Measurements from ENCODE around the gene TYROBP.
"Not testable (repeated sequence)": the region's sequence is repeated elsewhere in the genome, so short reads cannot be mapped to it uniquely, and the experiment has no call there.

The TYROBP gene

DNA sequence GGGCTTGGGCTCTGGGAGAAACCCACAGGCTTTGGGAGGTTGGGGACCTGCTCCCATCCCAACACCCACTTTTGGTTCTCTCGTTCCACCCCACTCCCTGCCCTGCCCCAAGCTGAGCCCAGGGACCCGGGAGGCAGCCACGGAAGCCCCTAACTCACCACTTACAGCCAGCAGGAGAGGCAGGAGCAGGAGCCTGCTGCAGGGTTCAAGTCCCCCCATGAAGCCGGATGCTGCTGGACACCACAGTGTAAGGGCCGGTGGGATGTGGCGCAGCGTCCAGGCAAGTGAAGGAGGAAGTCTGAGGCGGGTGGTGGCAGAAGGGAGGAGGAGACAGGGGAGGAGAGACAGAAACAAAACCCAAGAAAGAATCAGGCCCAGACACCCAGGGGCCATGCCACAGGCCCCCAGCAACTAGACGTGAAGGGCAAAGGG, at the start of gene TYROBP:
Gene TYROBP, minus strand, starts transcription at position 286 of the 432 bp plus-strand sequence. Its CDS starts 67 bp downstream, at position 219.
- DNase-seq: no peak

DNA sequence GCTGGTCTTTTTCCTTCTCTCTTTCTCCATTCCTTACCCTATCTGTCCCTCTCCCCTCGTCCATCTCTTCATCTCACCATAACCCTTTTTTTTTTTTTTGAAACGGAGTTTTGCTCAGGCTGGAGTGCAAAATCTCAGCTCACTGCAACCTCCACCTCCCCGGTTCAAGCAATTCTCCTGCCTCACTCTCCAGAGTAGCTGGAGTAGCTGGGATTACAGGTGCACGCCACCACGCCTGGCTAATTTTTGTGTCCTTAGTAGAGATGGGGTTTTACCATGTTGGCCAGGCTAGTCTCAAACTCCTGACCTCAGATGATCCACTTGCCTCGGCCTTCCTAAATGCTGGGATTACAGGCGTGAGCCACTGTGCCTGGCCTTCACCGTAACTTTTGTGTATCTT, 49.3 kb upstream of the TYROBP start:
- not testable (repeated sequence) for DNase-seq

DNA sequence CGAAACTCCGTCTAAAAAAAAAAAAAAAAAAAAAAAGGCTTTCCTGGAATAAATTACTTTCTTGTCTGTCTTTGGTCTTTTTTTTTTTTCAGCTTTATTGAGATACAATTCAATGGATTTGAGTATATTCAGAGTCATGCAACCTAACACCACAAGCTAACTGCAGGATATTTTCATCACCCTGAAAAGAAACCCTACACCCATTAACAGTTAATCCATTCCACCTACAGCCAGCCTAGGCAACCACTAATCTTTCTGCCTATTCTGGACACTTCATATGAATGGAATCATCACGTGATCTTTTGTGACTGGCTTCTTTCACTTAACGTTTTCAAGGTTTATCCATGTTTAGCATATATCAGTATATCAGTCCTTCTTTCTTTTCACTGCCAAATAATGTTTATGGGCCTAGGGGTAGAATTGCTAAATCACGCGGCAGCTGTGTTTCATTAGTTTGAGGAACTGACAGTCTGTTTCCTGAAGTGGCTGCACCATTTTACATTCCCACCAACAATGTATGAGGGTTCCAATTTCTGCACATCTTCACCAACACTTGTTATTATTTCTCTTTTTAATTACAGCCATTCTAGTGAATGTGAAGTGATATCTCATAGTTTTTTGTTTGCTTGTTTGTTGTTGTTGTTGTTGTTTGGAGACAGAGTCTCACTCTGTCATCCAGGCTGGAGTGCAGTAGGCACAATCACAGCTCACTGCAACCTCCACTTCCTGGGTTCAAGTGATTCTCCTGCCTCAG, 48.0 kb upstream of the TYROBP start:
- DNase-seq: no peak

DNA sequence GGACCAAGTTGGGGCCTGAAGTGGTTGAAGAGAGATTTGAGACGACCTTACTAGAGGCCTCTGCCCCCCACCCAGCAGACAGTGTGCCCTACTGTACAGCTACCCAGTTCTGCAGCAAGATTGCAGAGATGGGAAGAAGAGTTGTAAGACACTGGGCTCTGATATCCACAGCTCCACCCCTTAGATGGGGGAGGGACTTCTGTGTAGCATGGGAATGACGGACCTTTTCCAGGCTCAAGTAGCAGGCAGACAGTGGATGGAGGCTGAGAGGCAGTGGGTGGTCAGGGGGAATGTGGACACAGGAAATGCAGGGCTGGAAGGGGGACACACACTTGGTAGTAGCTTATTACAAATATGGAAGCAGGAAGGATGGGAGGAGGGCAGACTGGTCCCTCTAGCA, 41.0 kb upstream of the TYROBP start:
- no peak for DNase-seq

DNA sequence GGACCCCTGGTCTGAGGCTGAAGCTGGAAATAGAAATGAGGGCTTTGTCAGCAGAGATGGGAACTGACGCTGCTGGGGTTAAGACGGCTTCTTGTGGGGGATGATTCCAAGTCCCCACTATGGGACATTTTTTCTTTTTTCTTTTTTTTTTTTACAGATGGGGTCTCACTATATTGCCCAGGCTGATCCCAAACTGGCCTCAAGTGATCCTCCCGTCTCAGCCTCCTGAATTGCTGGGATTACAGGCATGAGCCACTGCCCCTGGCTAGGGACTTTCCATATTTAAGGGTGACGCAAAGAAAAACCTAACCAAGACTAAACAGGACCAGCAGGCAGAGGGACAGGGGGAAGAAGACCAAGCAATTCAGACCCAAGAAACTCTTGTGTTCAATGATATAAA, 38.1 kb upstream of the TYROBP start:
- no peak for DNase-seq

DNA sequence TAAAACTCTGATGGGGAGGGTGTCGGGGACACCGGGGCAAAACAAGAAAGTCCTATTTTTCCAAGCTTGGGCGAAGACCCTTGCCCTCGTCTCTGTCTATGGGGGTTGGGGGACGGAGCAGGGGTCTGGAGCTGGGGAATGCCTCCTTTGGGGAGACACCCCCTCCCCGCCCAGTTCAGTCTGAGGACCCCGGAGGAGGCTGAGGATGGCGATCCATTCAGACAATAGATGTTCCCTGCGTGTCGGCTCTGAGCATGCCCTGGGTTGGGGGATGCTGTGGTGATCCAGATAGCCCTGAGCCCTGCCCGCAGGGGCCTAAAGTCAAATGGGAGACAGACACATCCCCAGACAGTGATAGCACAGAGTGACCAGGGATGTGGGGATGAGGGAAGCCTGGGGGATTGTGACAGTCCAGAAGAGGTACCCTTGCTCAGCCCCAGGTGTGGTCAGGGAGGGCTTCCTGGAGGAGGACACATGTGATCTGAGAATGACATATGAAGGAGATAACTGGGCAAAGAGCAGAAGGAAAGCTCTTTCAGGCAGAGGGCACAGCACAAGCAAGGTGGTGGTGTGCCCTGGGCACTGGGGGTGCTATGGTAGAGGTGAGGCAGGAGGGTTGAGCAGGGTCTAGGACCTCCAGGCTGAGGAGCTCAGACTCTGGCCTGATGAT, 37.2 kb upstream of the TYROBP start:
- no peak for DNase-seq

DNA sequence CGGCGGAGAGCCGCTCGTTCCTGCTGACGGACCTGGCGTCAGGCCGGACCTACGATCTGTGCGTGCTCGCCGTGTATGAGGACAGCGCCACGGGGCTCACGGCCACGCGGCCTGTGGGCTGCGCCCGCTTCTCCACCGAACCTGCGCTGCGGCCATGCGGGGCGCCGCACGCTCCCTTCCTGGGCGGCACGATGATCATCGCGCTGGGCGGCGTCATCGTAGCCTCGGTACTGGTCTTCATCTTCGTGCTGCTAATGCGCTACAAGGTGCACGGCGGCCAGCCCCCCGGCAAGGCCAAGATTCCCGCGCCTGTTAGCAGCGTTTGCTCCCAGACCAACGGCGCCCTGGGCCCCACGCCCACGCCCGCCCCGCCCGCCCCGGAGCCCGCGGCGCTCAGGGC, 36.5 kb upstream of the TYROBP start:
- no peak for DNase-seq

DNA sequence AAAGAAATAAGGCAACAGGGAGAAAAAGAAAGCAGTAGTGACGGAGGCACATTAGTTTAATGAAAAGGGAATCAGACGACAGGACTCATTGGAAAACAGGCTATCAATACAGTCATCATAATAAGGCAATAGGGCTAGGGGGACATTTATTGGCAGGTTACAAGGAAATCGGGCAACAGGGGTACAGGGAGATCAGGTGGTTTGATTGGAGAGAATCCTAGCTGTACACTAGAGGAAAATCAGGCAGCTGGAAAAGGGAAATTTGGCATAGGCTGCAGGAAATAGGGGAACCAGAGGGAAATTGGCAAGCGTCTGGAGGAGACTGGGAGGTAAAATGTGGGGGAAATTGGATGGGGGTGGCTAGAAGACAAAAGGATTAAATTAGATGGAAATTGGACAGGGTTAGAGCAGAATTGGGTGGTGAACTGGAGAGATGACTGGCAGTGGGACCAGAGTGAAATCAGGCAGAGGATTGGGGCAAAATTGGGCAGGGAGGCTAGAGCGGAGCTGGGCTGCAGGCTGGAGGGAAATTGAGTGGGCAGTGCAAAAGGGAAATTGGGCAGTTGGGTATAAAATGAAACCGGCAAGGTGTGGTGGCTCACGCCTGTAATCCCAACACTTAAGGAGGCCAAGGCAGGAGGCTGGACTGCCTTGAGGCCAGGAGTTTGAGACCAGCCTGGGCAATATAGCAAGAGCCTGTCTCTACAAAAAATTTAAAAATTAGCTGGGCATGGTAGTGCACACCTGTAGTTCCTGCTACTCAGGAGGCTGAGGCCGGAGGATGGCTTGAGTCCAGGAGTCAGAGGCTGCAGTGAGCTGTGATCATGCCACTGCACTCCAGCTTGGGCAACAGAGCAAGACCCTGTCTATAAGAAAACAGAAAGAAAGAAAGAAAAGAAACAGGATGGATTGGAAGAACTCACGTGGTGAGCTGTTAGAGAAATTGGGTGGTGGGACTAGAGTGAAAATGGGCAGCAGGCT, 35.5 kb upstream of the TYROBP start:
- DNase-seq: no peak

DNA sequence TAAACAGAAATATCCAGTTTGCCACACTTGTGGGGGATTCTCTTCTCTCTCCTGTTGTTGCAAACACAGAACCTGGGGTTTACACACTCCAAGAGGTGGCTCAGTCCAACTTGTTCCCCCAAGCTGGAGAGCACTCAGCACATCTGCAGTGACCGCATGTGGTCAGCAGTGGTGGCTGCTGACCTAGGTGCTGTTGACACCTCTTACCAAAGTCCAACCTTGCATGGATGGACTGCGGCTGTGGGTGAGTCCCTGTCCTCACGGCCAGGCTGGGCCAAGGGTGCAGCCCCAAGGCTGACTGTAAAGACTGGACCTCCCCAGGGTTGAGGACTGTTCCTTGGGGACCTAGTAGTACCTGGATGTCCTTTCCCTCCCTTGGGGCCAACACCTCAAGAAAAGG, 34.1 kb upstream of the TYROBP start:
- DNase-seq: no peak

DNA sequence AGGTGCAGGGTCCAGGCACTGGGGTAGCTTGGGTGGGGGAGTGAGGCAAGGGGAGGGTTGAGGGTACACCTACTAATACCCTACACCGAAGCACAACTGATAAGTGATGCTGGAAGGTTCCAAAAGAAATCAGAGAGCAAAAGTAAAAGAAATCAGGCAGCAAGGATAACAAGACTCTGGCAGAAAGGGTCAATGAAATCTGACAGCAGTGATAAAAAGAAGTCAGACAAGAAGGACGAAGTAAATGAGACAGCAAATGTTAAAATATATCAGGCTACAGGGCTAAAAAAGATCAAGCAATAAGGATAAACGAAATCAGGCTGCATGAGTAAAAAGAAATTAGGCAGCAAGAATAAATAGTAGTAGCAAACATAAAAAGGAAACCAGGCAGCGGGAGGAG, 32.7 kb upstream of the TYROBP start:
- DNase-seq: no peak

DNA sequence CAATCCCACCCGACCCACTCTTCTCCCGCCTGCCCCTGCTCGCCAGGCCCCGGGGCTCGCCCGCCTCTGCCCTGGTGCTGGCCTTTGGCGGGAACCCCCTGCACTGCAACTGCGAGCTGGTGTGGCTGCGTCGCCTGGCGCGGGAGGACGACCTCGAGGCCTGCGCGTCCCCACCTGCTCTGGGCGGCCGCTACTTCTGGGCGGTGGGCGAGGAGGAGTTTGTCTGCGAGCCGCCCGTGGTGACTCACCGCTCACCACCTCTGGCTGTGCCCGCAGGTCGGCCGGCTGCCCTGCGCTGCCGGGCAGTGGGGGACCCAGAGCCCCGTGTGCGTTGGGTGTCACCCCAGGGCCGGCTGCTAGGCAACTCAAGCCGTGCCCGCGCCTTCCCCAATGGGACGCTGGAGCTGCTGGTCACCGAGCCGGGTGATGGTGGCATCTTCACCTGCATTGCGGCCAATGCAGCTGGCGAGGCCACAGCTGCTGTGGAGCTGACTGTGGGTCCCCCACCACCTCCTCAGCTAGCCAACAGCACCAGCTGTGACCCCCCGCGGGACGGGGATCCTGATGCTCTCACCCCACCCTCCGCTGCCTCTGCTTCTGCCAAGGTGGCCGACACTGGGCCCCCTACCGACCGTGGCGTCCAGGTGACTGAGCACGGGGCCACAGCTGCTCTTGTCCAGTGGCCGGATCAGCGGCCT, 32.1 kb upstream of the TYROBP start:
- no peak for DNase-seq

DNA sequence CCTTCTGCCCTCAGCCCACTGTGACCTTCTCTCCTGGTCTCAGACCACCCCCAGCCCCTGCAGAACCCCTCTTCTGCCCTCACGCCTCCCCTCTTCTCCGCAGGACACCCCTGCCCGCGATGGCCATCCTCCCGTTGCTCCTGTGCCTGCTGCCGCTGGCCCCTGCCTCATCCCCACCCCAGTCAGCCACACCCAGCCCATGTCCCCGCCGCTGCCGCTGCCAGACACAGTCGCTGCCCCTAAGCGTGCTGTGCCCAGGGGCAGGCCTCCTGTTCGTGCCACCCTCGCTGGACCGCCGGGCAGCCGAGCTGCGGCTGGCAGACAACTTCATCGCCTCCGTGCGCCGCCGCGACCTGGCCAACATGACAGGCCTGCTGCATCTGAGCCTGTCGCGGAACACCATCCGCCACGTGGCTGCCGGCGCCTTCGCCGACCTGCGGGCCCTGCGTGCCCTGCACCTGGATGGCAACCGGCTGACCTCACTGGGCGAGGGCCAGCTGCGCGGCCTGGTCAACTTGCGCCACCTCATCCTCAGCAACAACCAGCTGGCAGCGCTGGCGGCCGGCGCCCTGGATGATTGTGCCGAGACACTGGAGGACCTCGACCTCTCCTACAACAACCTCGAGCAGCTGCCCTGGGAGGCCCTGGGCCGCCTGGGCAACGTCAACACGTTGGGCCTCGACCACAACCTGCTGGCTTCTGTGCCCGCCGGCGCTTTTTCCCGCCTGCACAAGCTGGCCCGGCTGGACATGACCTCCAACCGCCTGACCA, 31.4 kb upstream of the TYROBP start:
- no peak for DNase-seq

DNA sequence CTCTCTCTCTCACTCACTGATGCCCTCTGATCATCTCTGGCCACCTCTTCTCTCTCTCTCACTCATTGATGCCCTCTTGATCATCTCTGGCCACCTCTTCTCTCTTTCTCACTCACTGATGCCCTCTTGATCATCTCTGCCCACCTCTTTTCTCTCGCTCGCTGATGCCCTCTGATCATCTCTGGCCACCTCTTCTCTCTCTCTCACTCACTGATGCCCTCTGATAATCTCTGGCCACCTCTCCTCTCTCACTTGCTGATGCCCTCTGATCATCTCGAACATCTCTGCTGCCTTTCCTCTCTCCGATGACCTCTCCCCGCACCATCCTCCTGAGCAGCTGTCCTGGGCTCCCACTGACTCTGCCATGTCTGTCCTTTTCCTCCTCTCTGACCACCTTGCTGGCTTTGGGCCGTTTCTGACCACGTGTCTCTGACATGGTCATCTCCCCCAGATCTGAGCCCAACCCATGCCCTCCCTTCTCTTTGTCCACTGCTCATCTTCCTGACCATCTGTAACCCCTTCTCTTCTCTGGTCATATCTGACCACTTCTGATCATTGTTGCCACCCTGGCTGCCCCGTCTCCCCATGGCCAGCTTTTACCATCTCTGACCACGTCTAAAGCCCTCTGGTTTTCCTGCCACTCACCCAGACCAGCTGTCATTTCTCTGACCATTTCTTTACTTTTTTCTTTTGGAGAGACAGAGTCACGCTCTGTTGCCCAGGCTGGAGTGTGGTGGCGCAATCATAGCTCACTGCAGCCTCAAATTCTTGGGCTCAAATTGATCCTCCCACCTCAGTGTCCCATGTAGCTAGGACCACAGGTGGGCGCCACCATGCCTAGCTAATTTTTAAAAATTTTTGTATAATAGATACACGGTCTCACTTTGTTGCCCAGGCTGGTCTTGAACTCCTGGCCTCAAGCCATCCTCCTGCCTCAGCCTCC, 30.5 kb upstream of the TYROBP start:
- no peak for DNase-seq

DNA sequence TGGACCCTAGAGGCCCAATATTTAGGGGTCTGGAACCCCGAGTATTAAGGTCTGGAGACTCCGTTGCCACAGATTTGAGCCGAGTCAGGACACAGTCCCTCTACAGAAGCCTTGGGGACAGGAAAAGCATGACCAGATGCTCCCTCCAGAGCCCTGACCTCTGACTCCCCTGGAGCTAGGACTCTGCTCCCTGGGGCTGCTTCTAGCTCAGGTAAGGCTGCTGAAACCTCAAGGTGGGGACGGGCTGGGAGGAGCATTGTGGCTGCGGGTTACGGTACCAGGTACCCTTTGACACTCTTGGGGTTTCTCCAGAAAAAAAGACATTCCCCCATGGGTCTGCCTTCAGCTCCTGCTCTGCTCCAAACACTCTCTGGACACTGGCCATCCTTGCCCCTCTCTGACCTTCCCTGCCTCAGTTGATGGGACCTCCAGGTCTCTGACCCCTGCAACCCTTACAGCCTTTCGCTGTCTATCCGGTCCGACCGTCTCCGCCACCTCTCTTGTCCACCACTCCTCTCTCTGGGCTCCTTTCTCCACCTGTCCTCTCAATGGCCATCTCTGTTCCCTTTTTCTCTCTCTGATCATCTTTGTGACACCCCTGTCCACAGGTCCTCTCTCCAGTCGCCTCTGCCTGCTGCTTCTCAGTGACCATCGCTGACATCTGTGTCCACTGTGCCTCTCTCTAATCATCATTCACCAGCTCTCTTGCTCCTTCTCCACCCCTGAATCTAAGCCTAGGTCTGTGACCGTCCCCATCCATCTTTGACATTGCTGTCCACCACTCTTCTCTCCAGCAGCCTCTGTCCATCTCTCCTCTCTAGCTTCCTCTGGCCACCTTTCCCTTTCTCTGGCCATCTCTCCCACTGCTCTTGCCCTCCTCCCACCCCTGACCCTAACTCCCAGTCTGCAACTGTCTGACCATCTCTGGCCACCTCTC, 29.5 kb upstream of the TYROBP start:
- DNase-seq: no peak

DNA sequence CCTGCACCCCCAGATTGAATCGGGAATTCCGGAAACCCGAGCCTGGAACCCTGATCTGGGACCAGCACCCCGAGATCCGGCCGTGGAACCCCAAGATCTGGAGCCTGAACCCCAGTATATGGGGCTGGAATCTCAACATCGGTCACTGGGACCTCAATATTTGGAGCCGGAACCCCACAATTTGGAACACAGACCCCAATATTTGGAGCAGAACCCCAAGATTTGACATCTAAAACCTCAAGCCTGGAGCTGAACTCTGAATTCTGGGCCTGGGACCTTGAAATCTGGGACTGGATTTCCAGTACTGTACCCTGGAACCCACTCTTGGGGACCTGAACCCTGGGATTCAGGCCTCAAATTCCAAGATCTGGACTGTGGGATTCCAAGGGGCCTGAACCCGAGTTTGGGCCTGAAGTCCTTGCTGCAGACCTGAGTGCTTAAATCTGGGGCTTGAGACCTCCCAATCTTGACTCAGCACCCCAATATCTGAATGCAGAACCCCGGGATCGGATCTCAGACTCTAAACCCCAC, 28.7 kb upstream of the TYROBP start:
- DNase-seq: no peak

DNA sequence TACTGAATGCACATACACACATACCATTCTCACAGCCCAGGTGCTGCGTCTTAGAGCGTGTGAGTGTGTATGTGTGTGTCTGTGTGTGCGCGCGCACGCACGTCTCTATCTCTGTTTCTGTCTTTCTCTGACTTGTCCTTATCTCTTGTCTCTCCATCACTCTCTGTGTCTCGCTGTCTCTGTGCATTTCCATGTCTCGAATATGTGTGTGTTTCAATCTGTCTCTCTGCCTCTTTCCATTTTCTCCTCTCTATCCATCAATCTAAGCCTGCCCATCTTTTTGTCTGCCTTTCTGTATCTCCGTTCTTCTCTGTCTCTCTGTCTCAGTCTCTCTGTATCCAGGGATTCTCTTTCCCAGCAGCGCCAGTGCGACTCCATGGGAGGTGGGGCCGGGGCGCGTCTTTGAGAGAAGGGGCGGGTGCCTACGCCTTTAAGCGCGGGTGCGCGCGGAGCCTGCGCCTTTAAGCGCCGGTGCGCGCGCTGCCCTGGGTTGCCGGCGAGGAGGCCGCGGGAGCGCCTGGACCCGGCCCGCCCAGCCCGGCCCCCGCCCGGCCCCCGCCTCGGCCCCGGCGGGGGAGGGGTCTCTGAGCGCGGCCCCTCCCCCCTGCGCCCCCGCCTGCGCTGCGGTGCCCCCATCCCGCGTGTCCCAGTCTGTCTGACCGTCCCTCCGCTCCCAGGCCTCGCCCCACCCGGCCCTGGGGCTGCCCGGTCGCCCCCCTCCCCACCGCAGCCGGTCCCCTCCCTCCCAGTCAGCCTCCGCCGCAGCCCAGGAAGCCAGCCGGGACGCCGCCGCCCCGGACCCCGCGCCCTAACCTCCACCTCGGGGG, 28.0 kb upstream of the TYROBP start, which contains the start of gene LRFN3:
Gene LRFN3, plus strand, starts transcription at position 464 of the 827 bp plus-strand sequence. CDS start 3,052 bp downstream, outside the sequence.
- peak; percentile 68 for DNase-seq

DNA sequence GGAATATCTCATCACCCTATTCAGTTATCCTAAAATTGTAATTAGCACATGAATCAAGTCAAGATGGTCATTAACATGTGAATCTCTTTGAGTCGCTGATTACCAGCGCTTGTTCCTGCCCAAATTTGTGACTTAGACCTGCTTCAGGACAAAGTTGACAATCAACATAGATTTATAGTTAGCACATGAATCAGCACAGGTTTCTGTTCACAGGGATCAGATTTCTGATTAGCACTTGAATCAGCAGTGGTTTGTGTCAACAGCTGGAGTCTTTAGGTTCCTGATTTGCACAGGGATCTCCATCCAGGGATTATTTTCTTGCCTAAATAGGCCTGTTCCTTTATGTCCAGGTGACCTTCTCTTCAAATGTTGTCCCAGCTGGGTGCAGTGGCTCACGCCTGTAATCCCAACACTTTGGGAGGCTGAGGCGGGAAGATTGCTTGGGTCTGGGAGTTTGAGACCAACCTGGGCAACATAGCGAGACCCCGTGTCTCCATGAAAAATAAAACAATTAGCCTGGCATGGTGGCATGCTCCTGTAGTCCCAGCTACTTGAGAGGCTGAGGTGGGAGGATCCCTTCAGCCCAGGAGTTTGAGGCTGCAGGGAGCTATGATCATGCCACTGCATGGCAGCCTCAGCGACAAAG, 24.3 kb upstream of the TYROBP start:
- no peak for DNase-seq

DNA sequence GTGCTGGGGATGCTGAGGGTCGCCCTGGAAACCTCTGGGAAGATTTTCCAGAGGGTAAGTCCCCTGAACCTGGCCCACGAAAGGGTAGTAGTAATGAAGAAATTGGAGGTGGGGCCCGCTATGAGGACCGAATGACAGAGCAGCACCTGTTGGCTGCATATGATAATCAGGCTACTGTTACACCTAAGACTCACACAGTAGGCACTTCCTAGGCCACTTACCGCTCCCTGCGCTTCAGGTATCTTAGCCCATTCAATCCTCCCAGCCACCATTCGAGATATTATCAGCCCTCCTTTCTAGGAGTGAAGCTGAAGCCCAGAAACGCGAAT, 23.7 kb upstream of the TYROBP start:
- no peak for DNase-seq

Data from activated naive CD4-positive, alpha-beta T cell treated with anti-CD3 and anti-CD28 coated beads, Interleukin-2, amount 50 U/mL, for 16 hours (primary cell).